HG03064 (cell line): ENCODE results near the gene FGF14.
A peak's percentile ranks its signal among the peaks of the same experiment; 100 is the strongest.

ENCODE experiments used
- ATAC-seq: cut with Tn5 transposase; IDR thresholded peaks from one replicate; pipeline ENCODE4 v1.9.1; 2021; ENCODE audit warnings: low read depth; ENCODE audit not compliant: unreplicated experiment

FGF14 gene

GRCh38 chr13:102401766-102402165, at the start of gene FGF14:
Gene FGF14 (minus strand): TSS chr13:102402048.
- ATAC-seq, result no peak

DNA sequence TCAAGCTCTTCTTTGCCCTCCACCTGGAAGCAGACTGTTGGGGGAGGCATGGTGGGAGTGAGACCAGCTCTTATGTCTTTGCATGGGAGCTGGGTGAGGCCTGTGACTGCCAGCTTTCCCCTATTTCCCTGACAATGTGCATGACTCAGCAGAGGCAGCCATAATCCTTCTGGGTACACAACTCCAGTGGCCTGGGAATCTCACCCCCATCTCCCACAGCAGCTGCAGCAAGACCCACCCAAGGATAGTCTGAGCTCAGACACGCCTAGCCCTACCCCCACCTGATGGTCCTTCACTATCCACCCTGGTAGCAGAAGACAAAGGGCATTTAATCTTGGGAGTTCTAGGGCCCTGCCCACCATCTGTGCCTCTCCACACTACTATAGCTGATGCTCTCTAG, 41.4 kb upstream of the FGF14 start:
- no peak for ATAC-seq

DNA sequence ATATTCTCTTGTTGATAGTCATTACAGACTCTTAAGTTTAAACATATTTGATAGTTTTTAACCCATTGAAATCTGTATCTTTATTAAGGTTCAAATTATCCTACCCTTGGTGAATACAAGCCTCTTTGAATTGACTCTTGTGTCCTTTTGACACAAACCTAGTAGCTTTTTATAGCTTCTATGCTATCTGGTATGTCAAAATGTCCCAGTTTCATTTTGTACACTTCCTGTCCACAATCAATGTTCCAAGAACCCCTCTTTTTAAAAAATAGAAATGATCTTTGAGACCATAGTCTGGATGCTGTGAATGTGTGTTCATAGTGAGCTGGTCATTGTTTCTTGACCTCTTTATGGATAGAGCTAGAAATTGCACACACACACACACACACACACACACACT, 39.2 kb upstream of the FGF14 start:
- ATAC-seq, result peak; percentile 40

DNA sequence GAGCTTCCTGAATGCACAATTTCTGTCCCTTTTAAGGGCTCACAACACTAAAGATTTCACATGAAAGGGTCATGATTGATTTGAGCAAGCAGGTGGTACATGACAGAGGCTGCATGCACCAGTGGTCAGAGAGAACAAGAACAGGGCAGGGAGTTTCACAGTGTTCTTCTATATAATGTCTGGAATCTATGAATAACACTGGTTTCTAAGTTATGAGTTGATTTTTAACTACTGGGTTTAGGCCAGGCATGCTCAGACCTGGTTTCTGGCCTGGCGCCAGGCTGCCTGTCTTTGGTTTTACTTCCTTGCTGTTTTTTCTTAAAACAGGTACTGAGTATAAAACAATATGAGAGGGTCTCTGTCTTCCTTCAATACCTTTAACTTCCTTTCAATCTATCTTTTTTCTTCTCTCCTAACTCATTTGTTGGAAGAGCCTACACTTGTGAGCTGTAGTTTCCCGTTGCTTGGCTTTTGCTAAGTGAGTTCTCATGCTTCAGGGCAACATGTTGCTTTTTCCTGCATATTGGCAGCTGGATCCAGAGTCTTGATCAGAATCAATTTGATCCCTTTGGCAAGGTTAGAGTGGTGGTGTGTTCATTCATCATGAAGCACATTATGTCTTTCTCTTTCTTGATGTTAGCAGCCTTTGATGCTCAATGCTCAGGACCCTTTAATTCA, 38.5 kb upstream of the FGF14 start:
- ATAC-seq, result peak; percentile 56

DNA sequence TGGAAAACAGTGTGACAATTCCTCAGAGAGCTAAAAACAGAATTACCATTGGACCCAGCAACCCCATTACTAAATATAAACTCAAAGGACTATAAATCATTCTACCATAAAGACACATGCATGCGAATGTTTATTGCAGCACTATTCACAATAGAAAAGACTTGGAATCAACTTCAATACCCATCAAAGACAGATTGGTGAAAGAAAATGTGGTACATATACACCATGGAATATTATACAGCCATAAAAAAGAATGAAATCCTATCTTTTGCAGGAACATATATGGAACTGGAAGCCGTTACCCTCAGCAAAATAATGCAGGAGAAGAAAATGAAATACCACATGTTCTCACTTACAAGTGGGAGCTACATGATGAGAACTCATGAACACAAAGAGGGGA, 20.8 kb upstream of the FGF14 start:
- ATAC-seq, result no peak

- ATAC-seq, result no peak
These were observed 3.8 kb upstream of the FGF14 start for GRCh38 chr13:102405499-102406100.

- no peak for ATAC-seq
These were observed 442 bp upstream of the FGF14 start for GRCh38 chr13:102402290-102402689.

- no peak for ATAC-seq
These were observed 583 bp downstream of the FGF14 start for GRCh38 chr13:102401265-102401664.

DNA sequence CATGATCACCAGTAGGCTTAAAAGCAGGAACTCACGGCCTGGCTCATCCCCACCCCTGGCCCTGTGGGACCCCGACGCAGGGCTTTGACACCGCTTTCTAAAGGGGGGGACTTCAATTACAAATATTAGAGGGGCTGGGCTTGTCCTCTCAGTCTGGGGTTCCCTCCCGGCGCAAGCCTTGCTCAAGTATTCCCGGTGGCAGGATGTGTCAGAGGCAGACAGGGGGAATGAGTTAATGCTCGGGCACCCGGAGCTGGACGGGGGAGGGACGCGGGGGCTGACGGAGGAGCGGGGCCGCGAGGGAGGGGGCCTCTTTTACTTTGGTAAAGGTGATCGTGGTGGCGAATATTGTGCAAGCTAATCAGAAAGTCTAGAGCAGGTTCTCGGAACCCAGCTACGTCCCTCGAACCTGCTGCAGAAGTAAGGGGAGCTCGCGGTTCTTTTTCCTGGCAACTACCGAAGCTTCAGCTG, 1.1 kb downstream of the FGF14 start:
- ATAC-seq, result no peak

DNA sequence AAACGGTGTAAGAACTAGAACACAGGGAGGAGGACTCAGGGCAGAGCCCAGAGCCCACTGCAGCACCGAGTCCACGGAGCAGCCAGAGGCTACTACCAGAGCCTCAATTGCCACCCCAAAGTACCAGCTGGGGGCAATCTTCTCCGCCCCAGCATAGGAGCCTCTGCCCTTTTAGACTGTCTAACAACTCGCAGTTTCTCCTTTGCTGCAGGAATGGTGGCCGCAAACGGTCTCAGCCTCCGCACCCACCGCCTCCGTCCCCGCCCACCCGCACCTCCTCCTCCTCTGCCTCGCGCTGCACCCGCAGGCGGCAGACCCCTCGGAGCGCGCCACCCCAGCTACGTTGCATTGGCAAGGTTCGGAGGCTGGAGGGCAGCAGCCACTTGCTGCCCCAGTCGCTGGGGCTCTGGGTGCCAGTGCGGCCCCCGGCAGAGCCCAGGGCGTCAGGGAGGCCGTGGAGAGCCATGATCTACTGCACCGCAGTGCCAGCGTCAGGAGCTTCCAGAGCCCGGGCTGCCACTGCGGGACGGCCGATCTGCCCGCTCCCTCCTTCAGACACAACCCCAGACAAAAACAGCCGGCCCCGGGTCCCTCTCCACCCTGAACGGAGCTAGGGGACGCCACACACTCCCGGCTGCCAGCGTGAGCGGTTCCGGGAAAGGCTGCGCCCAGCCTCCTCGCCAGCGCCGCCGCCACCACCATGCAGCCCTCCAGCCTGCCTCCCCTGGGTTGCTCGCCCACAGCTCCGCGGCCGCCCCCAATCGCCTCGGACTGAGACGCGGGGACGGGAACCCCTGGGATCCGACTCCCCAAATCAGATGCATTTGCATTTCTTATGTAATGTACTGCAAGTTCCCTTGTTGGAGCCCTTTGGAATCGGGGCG, 1.8 kb downstream of the FGF14 start:
- no peak for ATAC-seq

DNA sequence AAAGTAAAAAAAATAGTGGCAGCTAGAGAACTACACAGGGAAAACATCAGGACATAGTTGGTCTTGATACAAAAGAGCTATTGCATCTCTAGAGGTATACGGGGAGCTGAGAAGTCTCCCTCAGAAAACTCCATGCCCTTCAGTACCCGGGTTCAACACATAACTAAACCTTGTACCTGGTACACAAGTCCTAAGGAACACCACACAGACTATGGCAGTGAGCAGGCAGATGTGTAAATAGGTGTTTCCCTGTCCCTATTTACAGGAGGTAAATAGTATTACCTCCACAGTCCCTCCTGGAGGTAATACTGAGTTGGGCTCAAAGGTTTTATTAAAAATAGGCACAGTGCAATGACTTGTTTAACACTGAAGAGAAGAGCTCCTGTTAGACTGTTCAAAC, 5.9 kb downstream of the FGF14 start:
- no peak for ATAC-seq

GRCh38 chr13:102395174-102395573, 6.7 kb downstream of the FGF14 start:
- no peak for ATAC-seq

- ATAC-seq, result peak; percentile 99
These were observed 7.4 kb downstream of the FGF14 start for GRCh38 chr13:102394158-102395053.

DNA sequence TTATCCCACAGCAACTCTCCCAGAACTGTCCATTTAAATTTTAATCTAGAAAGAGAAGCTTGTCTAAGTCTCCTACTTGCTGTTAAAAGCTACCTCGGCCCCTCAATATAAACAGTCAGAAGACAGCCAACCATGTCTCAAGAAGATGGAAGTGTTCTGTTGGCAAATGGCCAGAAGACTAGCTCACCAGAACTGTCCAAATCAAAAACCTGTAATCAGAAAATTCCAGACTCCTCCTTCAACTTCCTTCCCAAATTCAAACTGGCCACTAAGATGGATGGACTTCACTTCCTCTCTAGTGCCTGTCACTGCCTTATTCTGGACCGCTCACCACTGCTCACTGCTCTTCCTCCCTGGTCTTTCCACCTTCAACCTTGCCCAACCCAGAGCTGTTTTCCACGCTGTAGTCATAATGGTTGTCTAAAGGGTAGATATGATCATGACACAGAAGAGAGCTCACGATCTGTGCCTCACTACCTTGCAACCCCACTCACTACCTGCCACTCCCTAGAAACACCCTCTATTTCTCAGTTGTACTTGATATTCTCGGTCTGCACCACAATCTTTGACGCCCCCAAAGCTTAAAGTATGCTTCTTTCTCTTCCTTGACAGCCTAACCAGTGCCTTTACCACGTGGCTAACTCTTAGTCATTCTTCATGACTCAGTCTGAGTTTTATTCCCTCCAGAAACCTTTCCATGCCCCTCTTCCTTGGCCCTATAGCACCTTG, 9.2 kb downstream of the FGF14 start:
- ATAC-seq, result no peak

DNA sequence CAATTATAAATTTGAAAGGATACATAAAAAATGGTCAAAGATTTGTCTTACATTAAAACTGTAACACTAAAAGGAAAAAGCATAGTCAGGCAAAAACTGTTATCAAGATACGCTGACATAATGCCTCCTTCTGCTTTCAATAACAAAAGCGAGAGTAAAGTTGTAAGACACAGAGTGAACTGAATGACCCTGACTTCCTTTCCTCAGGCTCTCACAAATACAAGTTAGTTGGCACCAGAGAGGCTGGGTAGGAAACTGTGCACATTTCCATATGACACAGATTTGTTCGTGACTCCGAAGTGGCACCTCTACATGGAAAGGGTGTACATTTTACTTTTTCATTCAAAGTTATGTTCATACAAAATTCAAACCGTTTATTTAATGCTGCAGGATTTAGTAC, 15.4 kb downstream of the FGF14 start:
- ATAC-seq, result no peak

GRCh38 chr13:102380012-102380411, 21.8 kb downstream of the FGF14 start:
- ATAC-seq, result no peak

DNA sequence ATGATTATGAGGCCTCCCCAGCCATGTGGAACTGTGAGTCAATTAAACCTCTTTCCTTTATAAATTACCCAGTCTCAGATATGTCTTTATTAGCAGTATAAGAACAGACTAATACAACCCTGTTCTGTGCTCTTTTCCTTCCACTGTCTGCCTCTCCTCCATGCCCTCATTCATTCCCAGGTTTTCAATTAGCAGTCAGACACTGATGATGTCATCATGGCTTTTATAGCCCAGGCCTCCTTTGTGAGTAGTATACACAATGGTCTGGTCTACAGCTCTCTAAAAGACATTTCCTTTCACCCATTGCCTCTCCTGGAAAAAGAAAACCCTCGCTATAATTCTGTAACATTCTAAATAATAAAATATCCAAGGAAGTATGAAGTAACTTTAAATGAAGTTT, 25.5 kb downstream of the FGF14 start:
- ATAC-seq, result no peak

DNA sequence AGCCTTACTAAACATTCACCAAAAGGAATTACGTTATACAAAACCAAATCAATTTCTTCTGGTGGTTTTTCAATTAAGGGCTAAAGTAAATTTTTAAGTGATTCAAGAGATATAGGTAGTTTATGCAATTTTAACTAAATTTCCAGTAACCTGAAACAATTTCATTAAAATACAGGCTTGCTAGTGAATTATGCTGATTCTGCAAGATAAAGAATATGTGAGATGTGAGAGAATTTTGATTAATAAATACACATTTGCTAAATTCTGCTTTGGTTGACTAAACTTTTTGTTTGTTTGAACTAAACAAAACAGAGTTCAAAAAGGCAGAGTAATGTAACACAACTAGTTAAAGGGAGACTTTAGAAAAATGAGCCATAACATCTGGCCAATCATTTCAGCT, 27.1 kb downstream of the FGF14 start:
- ATAC-seq, result no peak

- no peak for ATAC-seq
These were observed 27.6 kb downstream of the FGF14 start for GRCh38 chr13:102374233-102374632.

DNA sequence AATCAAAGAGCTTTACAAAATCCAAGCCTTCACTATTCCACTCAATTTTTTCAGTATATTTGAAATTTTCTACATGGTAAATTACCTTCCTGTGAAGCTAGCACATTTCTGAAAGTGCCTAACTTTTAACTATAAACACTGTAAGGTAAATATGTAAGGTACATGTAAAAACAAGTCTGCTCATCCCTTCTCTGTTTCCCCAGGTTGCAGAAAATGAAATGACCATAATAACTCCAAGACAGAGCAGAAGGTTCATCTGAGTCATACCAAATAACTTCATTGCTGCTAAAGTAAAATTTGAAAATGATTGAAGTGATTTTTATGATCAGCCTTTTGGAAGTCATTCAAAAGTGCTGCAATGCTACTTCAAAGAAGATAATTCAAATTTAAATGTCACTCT, 28.6 kb downstream of the FGF14 start:
- no peak for ATAC-seq
